Fibroblast of lung (primary cell): ENCODE data around the gene WT1. TPM values are rescaled to one million over a fixed set of nuclear protein-coding genes. Genes with fewer than 3 reads are reported as not detected.

Experiments used
- DNase-seq, 2 donors: peaks; one replicate each; pipeline versions ENCODE4 v3.0.0 to v3.0.0-alpha.2; 2010; ENCODE audit warnings: low read depth in 2 of 2
- H2AFZ ChIP-seq: 2 replicates; pipeline ENCODE4 v1.5.1; 2012; ENCODE audit warnings: low read length, control low read depth, inconsistent platforms
- H3K27ac ChIP-seq: 2 replicates; pipeline ENCODE4 v1.5.1; 2011; ENCODE audit warnings: low read length, control low read depth; ENCODE audit not compliant: insufficient read depth
- H3K27me3 ChIP-seq: 2 replicates; pipeline ENCODE4 v1.5.1; 2011; ENCODE audit warnings: mild to moderate bottlenecking, low read length; ENCODE audit not compliant: control insufficient read depth, insufficient read depth
- H3K36me3 ChIP-seq: 2 replicates; pipeline ENCODE4 v1.5.1; 2011; ENCODE audit warnings: low read length; ENCODE audit not compliant: control insufficient read depth, insufficient read depth
- H3K4me1 ChIP-seq: 2 replicates; pipeline ENCODE4 v1.5.1; 2011; ENCODE audit warnings: low read length; ENCODE audit not compliant: control insufficient read depth, insufficient read depth; ENCODE audit errors: extremely low read depth
- H3K4me2 ChIP-seq: 2 replicates; pipeline ENCODE4 v1.5.1; 2011; ENCODE audit warnings: low read length, control low read depth; ENCODE audit not compliant: insufficient read depth; ENCODE audit errors: extremely low read depth
- H3K4me3 ChIP-seq, 4 experiments: fragments of 200-600 bp in 1 of 4; sonication (generic) in 1 of 4; replicated peaks in 1 of 4; 2 replicates each; pipeline ENCODE4 v1.5.1; 2011 to 2016; ENCODE audit warnings: low read length in 4 of 4, low read depth in 3 of 4, mild to moderate bottlenecking in 3 of 4, control low read depth in 2 of 4, inconsistent platforms in 1 of 4, mixed read lengths in 1 of 4; ENCODE audit not compliant: insufficient read depth in 1 of 4; ENCODE audit errors: control extremely low read depth in 1 of 4
- H3K79me2 ChIP-seq: 2 replicates; pipeline ENCODE4 v1.5.1; 2012; ENCODE audit warnings: mild to moderate bottlenecking, low read length, inconsistent platforms; ENCODE audit not compliant: control insufficient read depth, insufficient read depth
- H3K9ac ChIP-seq: 2 replicates; pipeline ENCODE4 v1.5.1; 2011; ENCODE audit warnings: mild to moderate bottlenecking, low read length, control low read depth; ENCODE audit not compliant: insufficient read depth
- H3K9me3 ChIP-seq: 2 replicates; pipeline ENCODE4 v1.5.1; 2012; ENCODE audit warnings: low read depth, low read length; ENCODE audit not compliant: control insufficient read depth, insufficient read depth
- H4K20me1 ChIP-seq: 2 replicates; pipeline ENCODE4 v1.5.1; 2011; ENCODE audit warnings: low read length; ENCODE audit not compliant: control insufficient read depth, insufficient read depth; ENCODE audit errors: extremely low read depth
- EZH2 ChIP-seq: IDR thresholded peaks from 2 replicates; pipeline ENCODE4 v1.5.1; 2012; ENCODE audit warnings: low read length, control low read depth, mild to moderate bottlenecking; ENCODE audit errors: missing control alignments
- polyA plus RNA-seq, 2 donors: library from polyadenylated mRNA; depleted of rRNA in 1 of 2; stranded (reverse) in 1 of 2; unstranded in 1 of 2; fragments of >200 nt; gene quantifications; 2 replicates each; pipeline ENCODE4 v1.2.1, GENCODE V29; 2011 to 2012; ENCODE audit warnings: missing spikeins in 1 of 2
- total RNA-seq: library from RNA; depleted of rRNA; stranded (reverse); fragments of >200 nt; gene quantifications from 2 replicates; pipeline ENCODE4 v1.2.1, GENCODE V29; 2014
- TF ChIP-seq, protein P1 (sequence below), 2 donors: IDR thresholded peaks in 1 of 2; conservative IDR thresholded peaks in 1 of 2; 1 replicate in 1 of 2; 2 replicates in 1 of 2; pipeline ENCODE4 v1.5.1; 2011 to 2012; ENCODE audit warnings: low read length in 2 of 2, control low read depth in 1 of 2, inconsistent platforms in 1 of 2, low read depth in 1 of 2, mild to moderate bottlenecking in 1 of 2

Gene WT1
- total and polyA plus RNA-seq, 2 donors (not counting 1 experiment from before 2014, with no cell fraction given), result not detected

GRCh38 chr11:32395127-32395526, 40.2 kb downstream of the WT1 start:
- Histone ChIP-seq H3K36me3 (no peaks in the 10 kb centered on the region), H3K27ac (no peak overlapping the region), H3K9ac (no peak overlapping the region), H3K4me3 (no peak overlapping the region), H4K20me1 (no peaks in the 10 kb centered on the region), H3K9me3 (no peaks in the 10 kb centered on the region), H2AFZ (no peak overlapping the region), H3K79me2 (no peaks in the 10 kb centered on the region), H3K27me3 (no peaks in the 10 kb centered on the region), H3K4me2 (no peak overlapping the region), H3K4me1 (no peaks in the 10 kb centered on the region)
- TF ChIP-seq, protein P1, sequence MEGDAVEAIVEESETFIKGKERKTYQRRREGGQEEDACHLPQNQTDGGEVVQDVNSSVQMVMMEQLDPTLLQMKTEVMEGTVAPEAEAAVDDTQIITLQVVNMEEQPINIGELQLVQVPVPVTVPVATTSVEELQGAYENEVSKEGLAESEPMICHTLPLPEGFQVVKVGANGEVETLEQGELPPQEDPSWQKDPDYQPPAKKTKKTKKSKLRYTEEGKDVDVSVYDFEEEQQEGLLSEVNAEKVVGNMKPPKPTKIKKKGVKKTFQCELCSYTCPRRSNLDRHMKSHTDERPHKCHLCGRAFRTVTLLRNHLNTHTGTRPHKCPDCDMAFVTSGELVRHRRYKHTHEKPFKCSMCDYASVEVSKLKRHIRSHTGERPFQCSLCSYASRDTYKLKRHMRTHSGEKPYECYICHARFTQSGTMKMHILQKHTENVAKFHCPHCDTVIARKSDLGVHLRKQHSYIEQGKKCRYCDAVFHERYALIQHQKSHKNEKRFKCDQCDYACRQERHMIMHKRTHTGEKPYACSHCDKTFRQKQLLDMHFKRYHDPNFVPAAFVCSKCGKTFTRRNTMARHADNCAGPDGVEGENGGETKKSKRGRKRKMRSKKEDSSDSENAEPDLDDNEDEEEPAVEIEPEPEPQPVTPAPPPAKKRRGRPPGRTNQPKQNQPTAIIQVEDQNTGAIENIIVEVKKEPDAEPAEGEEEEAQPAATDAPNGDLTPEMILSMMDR (conservative IDR thresholded peaks at IDR 0.05 in 1 of 2, IDR thresholded peaks at IDR 0.05 in 1 of 2; ENCODE audit: low read depth in 1 of 2, low read length in 2 of 2), result no peak
- TF ChIP-seq EZH2, result no peak
- no peak for DNase-seq

DNA sequence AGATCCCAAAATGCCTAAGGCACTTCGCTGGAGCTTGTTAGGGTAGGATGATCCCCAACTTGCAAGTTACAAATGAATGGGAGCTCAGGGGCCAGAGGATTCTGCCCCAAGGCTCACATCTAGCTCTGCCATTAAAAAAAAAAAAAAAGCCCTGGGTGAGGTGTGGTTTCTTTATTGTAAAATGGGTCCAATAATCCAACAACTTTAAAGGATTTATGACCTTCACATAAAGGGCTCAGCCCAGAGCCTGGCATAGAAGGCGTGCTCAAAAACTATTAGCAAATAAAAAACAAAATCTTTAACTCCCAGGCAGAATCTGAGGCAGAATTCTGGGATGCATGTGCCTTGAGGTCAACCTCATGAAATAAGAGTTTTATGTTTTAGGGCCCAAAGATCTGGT, 42.5 kb downstream of the WT1 start:
- Histone ChIP-seq H3K9ac (no peak overlapping the region), H3K79me2 (no peaks in the 10 kb centered on the region), H3K9me3 (no peaks in the 10 kb centered on the region), H3K27me3 (no peaks in the 10 kb centered on the region), H4K20me1 (no peaks in the 10 kb centered on the region), H2AFZ (no peak overlapping the region), H3K27ac (no peak overlapping the region), H3K4me3 (no peak overlapping the region), H3K36me3 (no peaks in the 10 kb centered on the region), H3K4me1 (no peaks in the 10 kb centered on the region), H3K4me2 (no peak overlapping the region)
- no peak for TF ChIP-seq EZH2
- TF ChIP-seq, protein P1 (conservative IDR thresholded peaks at IDR 0.05 in 1 of 2, IDR thresholded peaks at IDR 0.05 in 1 of 2; ENCODE audit: low read depth in 1 of 2, low read length in 2 of 2), result no peak
- DNase-seq, result no peak

GRCh38 chr11:32391956-32392553, 43.3 kb downstream of the WT1 start:
- Histone ChIP-seq H3K4me2 (no peak overlapping the region), H3K27ac (no peak overlapping the region), H3K9ac (no peak overlapping the region), H2AFZ (no peak overlapping the region), H3K9me3 (no peaks in the 10 kb centered on the region), H3K4me3 (no peak overlapping the region), H4K20me1 (no peaks in the 10 kb centered on the region), H3K36me3 (no peaks in the 10 kb centered on the region), H3K27me3 (no peaks in the 10 kb centered on the region), H3K79me2 (no peaks in the 10 kb centered on the region), H3K4me1 (no peaks in the 10 kb centered on the region)
- peak; percentile 82 to 86 for DNase-seq
- no peak for TF ChIP-seq EZH2
- TF ChIP-seq, protein P1 (conservative IDR thresholded peaks at IDR 0.05 in 1 of 2, IDR thresholded peaks at IDR 0.05 in 1 of 2; ENCODE audit: low read depth in 1 of 2, low read length in 2 of 2), result no peak
